Stimulated activated CD4-positive, alpha-beta T cell treated with anti-CD3 and anti-CD28 coated beads, Interleukin-2, amount 100 ng/mL, for 48 hours (primary cell): ENCODE data around the gene FAM98C.
A peak's percentile ranks its signal among the peaks of the same experiment; 100 is the strongest.
"Not testable (repeated sequence)": the region's sequence is repeated elsewhere in the genome, so short reads cannot be mapped to it uniquely, and the experiment has no call there.

Source experiments
- DNase-seq, 2 donors: peaks; one replicate each; pipeline ENCODE4 v3.0.0-alpha.2; 2020

FAM98C gene

GRCh38 chr19:38402967-38403674, at the start of gene FAM98C:
Gene FAM98C (plus strand): TSS chr19:38403093. CDS start chr19:38403154, 61 bp downstream.
- peak; percentile 97 for DNase-seq

GRCh38 chr19:38355728-38356725, 46.9 kb upstream of the FAM98C start:
- DNase-seq, result no peak

GRCh38 chr19:38358071-38358470, 44.8 kb upstream of the FAM98C start:
- no peak for DNase-seq

GRCh38 chr19:38359242-38360021, 43.5 kb upstream of the FAM98C start:
- no peak for DNase-seq

GRCh38 chr19:38360351-38360750, 42.5 kb upstream of the FAM98C start:
- no peak for DNase-seq

GRCh38 chr19:38360839-38361631, 41.9 kb upstream of the FAM98C start:
- no peak for DNase-seq

GRCh38 chr19:38361633-38362075, 41.2 kb upstream of the FAM98C start:
- peak; percentile 65 to 69 for DNase-seq

GRCh38 chr19:38362076-38362945, 40.6 kb upstream of the FAM98C start:
- DNase-seq, result peak; percentile 85 to 87

- not testable (repeated sequence) for DNase-seq
These were observed 39.8 kb upstream of the FAM98C start for GRCh38 chr19:38362946-38363688.

GRCh38 chr19:38367041-38367440, 35.9 kb upstream of the FAM98C start:
- DNase-seq, result no peak

GRCh38 chr19:38369584-38369983, 33.3 kb upstream of the FAM98C start:
- no peak for DNase-seq

GRCh38 chr19:38370299-38370698, 32.6 kb upstream of the FAM98C start:
- DNase-seq, result no peak

- no peak for DNase-seq
These were observed 31.8 kb upstream of the FAM98C start for GRCh38 chr19:38371081-38371480.

- no peak for DNase-seq
These were observed 29.0 kb upstream of the FAM98C start for GRCh38 chr19:38373907-38374331.

GRCh38 chr19:38374332-38375097, 28.4 kb upstream of the FAM98C start, which contains the start of gene PSMD8:
Gene PSMD8 (plus strand): TSS chr19:38374571. CDS start chr19:38374602, 31 bp downstream.
- peak; percentile 96 for DNase-seq

- DNase-seq, result no peak
These were observed 27.8 kb upstream of the FAM98C start for GRCh38 chr19:38375098-38375493.

GRCh38 chr19:38375748-38376147, 27.1 kb upstream of the FAM98C start:
- no peak for DNase-seq

GRCh38 chr19:38376576-38376975, 26.3 kb upstream of the FAM98C start:
- no peak for DNase-seq

GRCh38 chr19:38377052-38377451, 25.8 kb upstream of the FAM98C start:
- DNase-seq, result no peak
